Measurements from ENCODE around the gene ZNF827.

- TF ChIP-seq, protein P1, sequence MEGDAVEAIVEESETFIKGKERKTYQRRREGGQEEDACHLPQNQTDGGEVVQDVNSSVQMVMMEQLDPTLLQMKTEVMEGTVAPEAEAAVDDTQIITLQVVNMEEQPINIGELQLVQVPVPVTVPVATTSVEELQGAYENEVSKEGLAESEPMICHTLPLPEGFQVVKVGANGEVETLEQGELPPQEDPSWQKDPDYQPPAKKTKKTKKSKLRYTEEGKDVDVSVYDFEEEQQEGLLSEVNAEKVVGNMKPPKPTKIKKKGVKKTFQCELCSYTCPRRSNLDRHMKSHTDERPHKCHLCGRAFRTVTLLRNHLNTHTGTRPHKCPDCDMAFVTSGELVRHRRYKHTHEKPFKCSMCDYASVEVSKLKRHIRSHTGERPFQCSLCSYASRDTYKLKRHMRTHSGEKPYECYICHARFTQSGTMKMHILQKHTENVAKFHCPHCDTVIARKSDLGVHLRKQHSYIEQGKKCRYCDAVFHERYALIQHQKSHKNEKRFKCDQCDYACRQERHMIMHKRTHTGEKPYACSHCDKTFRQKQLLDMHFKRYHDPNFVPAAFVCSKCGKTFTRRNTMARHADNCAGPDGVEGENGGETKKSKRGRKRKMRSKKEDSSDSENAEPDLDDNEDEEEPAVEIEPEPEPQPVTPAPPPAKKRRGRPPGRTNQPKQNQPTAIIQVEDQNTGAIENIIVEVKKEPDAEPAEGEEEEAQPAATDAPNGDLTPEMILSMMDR (conservative IDR thresholded peaks at IDR 0.05) = no peak
- no peak for TF ChIP-seq ZFX (IDR thresholded peaks at IDR 0.05)
Measured at GRCh38 chr4:145939856-145940255, 1.2 kb upstream of the ZNF827 start.
